ENCODE data around the gene DDA1. TPM values are rescaled to one million over a fixed set of nuclear protein-coding genes. Genes with fewer than 3 reads are reported as not detected.

Gene DDA1
- total RNA-seq, result 10 to 100 TPM; 15.2 to 37.2 (median 23.9) TPM

DNA sequence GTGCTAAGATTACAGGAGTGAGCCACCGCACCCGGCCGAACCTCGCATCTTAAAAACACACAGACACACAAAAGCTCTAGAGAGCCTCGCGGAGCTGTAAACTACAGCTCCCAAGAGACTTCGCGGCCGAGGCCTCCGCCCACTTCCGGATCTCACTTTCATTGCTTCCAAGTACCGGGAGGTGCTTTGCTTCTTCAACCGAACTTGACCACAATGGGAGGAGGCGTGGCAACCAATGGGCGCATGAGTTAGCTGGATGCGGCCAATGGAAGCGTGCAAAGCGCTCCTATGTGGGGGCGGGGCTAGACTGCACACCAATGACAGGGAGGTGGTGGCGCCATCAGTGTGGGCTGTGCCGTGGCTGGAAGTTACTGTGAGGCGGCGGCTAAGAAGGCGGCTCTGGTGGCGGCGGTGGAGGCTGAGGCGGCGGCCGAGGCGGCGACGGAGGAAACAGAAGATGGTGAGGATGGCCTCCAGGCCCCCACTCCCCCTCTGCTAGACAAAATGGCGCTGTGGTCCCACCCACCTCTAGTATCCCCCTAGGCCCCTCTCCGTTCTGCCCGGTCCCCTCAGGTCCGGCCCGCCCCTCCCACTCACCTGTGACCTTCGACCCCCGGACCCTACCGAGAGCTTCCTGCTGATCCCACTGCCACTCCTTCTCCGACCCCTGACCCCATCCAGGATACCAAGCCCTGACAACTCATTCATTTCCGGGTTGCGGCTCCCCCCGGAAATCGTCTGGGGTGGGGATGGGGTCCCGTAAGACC is at the start of gene DDA1:
TSS of gene DDA1 (plus strand) at position 366 of the 767 bp plus-strand sequence. CDS start at position 458, 92 bp downstream.
- H3K27ac ChIP-seq, result peak within 1 kb of the TSS; percentile 78 to 88 (median 80)
- peak; percentile 97 to 100 (median 100) for DNase-seq
- H3K4me3 ChIP-seq, result peak within 1 kb of the TSS; percentile 78 to 94 (median 87)
- no peaks in the 10 kb centered on the region for H3K9me3 ChIP-seq
- peaks cover 0 to 53% (median 15%) of the 10 kb centered on the region in 4 donors for H3K4me1 ChIP-seq
- TF ChIP-seq POLR2A (IDR thresholded peaks at IDR 0.05), result peak; percentile 56 to 86
- TF ChIP-seq CTCF (IDR thresholded peaks at IDR 0.05), result no peak
- no peaks in the 10 kb centered on the region for H3K27me3 ChIP-seq
- H3K36me3 ChIP-seq, result peaks cover 0 to 22% (median 0%) of the 10 kb centered on the region in 3 donors

GRCh38 chr19:17259934-17260333 is 49.4 kb upstream of the DDA1 start:
- DNase-seq, result no peak
- no peak overlapping the region for H3K4me3 ChIP-seq
- no peaks in the 10 kb centered on the region for H3K4me1 ChIP-seq
- no peaks in the 10 kb centered on the region for H3K9me3 ChIP-seq
- H3K27ac ChIP-seq, result no peak overlapping the region
- TF ChIP-seq POLR2A (IDR thresholded peaks at IDR 0.05) (no peak), CTCF (IDR thresholded peaks at IDR 0.05) (no peak)
- H3K36me3 ChIP-seq, result no peaks in the 10 kb centered on the region
- H3K27me3 ChIP-seq, result no peaks in the 10 kb centered on the region

DNA sequence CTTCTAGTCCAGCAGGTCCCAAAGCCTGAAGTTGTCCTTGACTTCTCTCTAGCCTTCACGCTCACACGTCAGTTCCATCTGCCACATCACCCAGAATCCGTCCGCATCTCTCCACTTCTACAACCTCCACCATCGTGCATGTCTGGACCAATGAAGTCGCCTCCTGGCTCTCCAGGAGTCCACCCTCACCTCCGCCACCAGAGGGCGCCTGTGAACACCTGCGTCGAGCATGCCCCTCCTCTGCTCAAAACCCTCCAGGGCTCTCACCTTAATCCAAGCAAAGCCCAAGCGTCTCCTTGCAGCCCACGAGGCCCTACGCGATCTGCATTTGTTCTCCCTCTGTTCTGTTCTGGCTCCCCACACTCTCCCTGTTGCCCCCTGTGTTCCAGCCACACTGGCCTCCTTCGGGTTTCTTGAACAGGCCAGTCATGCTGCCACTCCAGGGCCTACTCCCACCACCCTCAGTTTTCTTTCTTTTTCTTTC is 48.5 kb upstream of the DDA1 start:
- Histone ChIP-seq H3K27me3 (no peaks in the 10 kb centered on the region), H3K27ac (no peak overlapping the region), H3K4me3 (no peak overlapping the region), H3K36me3 (no peaks in the 10 kb centered on the region), H3K9me3 (no peaks in the 10 kb centered on the region), H3K4me1 (no peaks in the 10 kb centered on the region)
- DNase-seq, result peak; percentile 80 to 94 (median 90)
- TF ChIP-seq CTCF (IDR thresholded peaks at IDR 0.05) (peak; percentile 87 to 92 (median 89)), POLR2A (IDR thresholded peaks at IDR 0.05) (no peak)

GRCh38 chr19:17262557-17262956 is 46.8 kb upstream of the DDA1 start:
- H3K27ac ChIP-seq, result no peak overlapping the region
- no peak overlapping the region for H3K4me3 ChIP-seq
- no peaks in the 10 kb centered on the region for H3K27me3 ChIP-seq
- DNase-seq, result no peak
- no peaks in the 10 kb centered on the region for H3K4me1 ChIP-seq
- H3K36me3 ChIP-seq, result no peaks in the 10 kb centered on the region
- H3K9me3 ChIP-seq, result no peaks in the 10 kb centered on the region
- TF ChIP-seq CTCF (IDR thresholded peaks at IDR 0.05) (no peak), POLR2A (IDR thresholded peaks at IDR 0.05) (no peak)

- no peak for DNase-seq
- TF ChIP-seq POLR2A (IDR thresholded peaks at IDR 0.05), result no peak
- TF ChIP-seq CTCF (IDR thresholded peaks at IDR 0.05), result no peak
- Histone ChIP-seq H3K27me3 (no peaks in the 10 kb centered on the region), H3K4me3 (peak overlapping the region in 2 of 4 donors; percentile 32 to 33), H3K27ac (peak overlapping the region in 2 of 4 donors; percentile 16 to 39), H3K36me3 (peaks cover 0 to 2% (median 0%) of the 10 kb centered on the region in 3 donors), H3K9me3 (no peaks in the 10 kb centered on the region), H3K4me1 (peaks cover 0 to 14% (median 5%) of the 10 kb centered on the region in 4 donors)
Observed at GRCh38 chr19:17263712-17264640, 45.4 kb upstream of the DDA1 start.
